Measurements from ENCODE around the gene AIF1. TPM values are rescaled to one million over a fixed set of nuclear protein-coding genes. Genes with fewer than 3 reads are reported as not detected.

The AIF1 gene
- not detected for polyA plus RNA-seq (2013, experiment 1 of 2; ENCODE audit: insufficient read length)
- not detected for polyA plus RNA-seq (2013, experiment 2 of 2; ENCODE audit: insufficient read length)

DNA sequence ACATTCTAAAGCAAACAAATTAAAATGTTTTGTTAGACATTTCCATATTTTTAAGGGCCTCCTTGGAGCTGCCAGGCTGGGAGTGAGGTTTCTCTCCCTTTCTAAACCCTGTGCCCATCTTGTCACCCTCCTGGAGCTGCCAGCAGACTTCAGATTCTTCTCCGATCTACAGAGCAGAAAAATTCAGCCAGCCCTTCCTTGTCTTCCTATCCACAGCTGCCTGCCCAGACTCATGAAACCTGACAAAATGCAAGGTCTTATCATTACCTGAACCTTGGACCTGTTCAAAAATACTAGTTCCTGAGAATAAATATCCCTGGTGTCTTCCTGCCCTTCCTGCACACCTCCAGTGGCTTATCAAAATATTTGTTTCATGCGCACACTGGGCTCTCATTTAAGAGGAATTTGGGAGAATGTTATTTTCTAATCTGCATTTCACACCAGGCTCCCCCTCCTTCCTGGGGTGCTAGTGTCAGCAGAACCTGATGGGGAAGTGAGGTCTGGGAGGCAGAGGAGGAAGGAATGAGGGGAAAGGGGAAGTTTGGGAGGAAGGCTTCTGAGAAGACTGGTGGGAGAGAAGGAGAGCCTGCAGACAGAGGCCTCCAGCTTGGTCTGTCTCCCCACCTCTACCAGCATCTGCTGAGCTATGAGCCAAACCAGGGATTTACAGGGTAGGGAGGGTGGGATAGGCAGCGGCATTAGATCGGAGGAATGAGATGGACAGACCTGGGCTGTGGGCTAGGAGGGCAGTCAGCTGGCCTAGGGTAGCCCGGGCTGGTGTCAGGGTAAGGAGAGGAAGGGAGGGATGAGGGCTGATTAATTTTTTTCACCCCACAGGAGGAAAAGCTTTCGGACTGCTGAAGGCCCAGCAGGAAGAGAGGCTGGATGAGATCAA, at the start of gene AIF1:
Gene AIF1 (plus strand): TSS at position 551 of the 895 bp plus-strand sequence. CDS start 96 bp downstream, at position 647.
- no peak for DNase-seq

DNA sequence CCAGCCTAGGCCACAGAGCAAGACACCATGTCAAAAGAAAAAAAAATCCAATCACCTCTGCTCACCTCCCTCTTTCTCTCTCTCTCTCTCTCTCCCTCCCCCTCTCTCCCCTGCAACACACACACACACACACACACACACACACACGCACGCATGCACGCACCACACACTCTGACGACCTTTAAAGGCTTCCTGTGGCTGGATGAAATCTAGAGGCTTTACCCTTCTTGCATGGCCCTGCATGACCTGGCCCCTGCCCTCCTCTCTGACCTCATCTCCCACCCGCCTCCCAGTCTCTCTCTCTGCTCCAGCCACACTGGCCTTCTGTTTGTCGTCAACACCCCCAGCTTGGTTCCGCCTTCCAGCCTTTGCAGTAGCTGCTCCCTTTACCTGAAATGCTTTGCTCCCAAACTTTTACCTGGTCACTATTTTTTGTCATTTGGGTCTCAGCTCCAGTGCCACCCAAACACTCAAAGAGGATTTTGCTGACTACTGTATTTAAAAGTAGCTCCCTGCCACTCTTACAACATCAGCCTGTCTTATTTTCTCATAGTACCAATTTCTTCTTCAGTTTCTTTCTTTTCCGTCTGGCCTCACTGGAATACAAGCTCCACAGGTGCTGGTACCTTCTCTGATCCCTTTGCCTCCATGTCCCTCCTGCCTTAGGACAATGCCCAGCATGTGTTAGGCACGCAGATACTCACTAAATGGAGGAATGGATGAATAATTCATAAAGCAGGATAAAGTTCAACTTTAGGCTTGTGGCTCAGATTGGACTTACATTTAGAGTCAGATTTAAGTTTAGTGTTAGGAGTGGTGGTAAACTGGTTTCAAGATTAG, 47.3 kb upstream of the AIF1 start:
- no peak for DNase-seq

DNA sequence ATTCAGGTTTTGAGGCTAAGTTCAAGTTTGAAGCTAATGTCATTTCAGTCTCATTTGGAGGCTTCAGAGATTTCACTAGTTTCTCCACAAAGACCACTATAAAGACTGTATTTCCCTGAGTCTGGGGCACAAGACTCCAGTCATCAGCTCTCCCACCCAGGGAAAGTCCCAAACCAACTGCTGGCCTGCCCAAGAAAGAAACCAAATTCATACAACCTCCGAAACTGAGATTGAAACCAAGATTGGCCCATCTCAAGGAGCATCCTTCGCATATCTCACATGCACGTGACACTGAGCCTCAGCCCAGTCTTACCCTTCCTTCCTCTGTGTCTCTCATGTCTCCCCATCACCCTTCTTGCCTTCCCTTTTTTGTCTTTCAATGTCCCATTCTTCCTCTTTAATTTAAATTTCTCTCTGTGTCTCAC, 46.5 kb upstream of the AIF1 start:
- DNase-seq = no peak

DNA sequence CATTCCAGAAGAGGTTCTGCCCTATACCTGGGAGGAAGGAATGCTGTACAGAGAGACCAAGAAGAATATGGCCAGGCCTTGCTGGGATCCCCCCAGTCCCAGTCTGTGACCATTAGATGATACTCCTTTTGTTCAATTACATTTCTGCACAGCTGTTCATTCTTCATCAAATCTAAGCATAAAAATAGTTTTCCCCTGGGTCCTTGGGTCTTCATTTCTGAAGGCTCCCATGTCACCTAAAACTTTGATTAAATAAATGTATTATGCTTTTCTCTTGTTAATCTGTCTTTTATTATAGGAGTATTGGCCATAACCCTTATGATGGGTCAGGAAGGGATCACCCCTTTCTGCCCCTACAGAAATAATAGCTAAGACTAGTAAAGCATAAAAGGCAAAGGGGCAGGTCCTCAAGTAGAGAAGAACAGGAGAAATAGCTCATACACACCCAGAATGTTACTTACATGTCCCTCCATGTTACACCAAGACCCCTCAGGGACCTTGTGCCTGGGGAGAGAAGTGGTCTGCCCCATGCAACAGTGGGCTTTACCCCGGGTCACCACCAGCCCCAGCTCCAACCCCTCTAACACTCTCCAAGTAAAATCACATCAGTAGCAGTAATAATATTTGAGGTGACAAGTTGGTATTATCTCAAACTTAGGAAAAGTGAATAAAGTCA, 45.0 kb upstream of the AIF1 start:
- DNase-seq = no peak

DNA sequence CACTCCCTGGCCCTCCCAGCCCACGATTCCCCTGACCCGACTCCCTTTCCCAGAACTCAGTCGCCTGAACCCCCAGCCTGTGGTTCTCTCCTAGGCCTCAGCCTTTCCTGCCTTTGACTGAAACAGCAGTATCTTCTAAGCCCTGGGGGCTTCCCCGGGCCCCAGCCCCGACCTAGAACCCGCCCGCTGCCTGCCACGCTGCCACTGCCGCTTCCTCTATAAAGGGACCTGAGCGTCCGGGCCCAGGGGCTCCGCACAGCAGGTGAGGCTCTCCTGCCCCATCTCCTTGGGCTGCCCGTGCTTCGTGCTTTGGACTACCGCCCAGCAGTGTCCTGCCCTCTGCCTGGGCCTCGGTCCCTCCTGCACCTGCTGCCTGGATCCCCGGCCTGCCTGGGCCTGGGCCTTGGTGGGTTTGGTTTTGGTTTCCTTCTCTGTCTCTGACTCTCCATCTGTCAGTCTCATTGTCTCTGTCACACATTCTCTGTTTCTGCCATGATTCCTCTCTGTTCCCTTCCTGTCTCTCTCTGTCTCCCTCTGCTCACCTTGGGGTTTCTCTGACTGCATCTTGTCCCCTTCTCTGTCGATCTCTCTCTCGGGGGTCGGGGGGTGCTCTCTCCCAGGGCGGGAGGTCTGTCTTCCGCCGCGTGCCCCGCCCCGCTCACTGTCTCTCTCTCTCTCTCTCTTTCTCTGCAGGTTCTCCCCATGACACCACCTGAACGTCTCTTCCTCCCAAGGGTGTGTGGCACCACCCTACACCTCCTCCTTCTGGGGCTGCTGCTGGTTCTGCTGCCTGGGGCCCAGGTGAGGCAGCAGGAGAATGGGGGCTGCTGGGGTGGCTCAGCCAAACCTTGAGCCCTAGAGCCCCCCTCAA, 42.8 kb upstream of the AIF1 start, which contains the start of gene LTA:
Gene LTA (plus strand): TSS at position 249 of the 871 bp plus-strand sequence. CDS start 454 bp downstream, at position 703.
- no peak for DNase-seq

DNA sequence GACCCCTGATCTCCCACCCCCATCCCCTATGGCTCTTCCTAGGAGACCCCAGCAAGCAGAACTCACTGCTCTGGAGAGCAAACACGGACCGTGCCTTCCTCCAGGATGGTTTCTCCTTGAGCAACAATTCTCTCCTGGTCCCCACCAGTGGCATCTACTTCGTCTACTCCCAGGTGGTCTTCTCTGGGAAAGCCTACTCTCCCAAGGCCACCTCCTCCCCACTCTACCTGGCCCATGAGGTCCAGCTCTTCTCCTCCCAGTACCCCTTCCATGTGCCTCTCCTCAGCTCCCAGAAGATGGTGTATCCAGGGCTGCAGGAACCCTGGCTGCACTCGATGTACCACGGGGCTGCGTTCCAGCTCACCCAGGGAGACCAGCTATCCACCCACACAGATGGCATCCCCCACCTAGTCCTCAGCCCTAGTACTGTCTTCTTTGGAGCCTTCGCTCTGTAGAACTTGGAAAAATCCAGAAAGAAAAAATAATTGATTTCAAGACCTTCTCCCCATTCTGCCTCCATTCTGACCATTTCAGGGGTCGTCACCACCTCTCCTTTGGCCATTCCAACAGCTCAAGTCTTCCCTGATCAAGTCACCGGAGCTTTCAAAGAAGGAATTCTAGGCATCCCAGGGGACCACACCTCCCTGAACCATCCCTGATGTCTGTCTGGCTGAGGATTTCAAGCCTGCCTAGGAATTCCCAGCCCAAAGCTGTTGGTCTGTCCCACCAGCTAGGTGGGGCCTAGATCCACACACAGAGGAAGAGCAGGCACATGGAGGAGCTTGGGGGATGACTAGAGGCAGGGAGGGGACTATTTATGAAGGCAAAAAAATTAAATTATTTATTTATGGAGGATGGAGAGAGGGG, 41.6 kb upstream of the AIF1 start:
- no peak for DNase-seq

DNA sequence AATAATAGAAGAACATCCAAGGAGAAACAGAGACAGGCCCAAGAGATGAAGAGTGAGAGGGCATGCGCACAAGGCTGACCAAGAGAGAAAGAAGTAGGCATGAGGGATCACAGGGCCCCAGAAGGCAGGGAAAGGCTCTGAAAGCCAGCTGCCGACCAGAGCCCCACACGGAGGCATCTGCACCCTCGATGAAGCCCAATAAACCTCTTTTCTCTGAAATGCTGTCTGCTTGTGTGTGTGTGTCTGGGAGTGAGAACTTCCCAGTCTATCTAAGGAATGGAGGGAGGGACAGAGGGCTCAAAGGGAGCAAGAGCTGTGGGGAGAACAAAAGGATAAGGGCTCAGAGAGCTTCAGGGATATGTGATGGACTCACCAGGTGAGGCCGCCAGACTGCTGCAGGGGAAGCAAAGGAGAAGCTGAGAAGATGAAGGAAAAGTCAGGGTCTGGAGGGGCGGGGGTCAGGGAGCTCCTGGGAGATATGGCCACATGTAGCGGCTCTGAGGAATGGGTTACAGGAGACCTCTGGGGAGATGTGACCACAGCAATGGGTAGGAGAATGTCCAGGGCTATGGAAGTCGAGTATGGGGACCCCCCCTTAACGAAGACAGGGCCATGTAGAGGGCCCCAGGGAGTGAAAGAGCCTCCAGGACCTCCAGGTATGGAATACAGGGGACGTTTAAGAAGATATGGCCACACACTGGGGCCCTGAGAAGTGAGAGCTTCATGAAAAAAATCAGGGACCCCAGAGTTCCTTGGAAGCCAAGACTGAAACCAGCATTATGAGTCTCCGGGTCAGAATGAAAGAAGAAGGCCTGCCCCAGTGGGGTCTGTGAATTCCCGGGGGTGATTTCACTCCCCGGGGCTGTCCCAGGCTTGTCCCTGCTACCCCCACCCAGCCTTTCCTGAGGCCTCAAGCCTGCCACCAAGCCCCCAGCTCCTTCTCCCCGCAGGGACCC, 40.6 kb upstream of the AIF1 start:
- DNase-seq = no peak

DNA sequence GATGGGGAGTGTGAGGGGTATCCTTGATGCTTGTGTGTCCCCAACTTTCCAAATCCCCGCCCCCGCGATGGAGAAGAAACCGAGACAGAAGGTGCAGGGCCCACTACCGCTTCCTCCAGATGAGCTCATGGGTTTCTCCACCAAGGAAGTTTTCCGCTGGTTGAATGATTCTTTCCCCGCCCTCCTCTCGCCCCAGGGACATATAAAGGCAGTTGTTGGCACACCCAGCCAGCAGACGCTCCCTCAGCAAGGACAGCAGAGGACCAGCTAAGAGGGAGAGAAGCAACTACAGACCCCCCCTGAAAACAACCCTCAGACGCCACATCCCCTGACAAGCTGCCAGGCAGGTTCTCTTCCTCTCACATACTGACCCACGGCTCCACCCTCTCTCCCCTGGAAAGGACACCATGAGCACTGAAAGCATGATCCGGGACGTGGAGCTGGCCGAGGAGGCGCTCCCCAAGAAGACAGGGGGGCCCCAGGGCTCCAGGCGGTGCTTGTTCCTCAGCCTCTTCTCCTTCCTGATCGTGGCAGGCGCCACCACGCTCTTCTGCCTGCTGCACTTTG, 39.6 kb upstream of the AIF1 start, which contains the start of gene TNF:
Gene TNF (plus strand): TSS at position 231 of the 567 bp plus-strand sequence. CDS start 177 bp downstream, at position 408.
- DNase-seq = no peak

DNA sequence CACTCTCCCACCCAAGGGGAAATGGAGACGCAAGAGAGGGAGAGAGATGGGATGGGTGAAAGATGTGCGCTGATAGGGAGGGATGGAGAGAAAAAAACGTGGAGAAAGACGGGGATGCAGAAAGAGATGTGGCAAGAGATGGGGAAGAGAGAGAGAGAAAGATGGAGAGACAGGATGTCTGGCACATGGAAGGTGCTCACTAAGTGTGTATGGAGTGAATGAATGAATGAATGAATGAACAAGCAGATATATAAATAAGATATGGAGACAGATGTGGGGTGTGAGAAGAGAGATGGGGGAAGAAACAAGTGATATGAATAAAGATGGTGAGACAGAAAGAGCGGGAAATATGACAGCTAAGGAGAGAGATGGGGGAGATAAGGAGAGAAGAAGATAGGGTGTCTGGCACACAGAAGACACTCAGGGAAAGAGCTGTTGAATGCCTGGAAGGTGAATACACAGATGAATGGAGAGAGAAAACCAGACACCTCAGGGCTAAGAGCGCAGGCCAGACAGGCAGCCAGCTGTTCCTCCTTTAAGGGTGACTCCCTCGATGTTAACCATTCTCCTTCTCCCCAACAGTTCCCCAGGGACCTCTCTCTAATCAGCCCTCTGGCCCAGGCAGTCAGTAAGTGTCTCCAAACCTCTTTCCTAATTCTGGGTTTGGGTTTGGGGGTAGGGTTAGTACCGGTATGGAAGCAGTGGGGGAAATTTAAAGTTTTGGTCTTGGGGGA, 38.9 kb upstream of the AIF1 start:
- no peak for DNase-seq

DNA sequence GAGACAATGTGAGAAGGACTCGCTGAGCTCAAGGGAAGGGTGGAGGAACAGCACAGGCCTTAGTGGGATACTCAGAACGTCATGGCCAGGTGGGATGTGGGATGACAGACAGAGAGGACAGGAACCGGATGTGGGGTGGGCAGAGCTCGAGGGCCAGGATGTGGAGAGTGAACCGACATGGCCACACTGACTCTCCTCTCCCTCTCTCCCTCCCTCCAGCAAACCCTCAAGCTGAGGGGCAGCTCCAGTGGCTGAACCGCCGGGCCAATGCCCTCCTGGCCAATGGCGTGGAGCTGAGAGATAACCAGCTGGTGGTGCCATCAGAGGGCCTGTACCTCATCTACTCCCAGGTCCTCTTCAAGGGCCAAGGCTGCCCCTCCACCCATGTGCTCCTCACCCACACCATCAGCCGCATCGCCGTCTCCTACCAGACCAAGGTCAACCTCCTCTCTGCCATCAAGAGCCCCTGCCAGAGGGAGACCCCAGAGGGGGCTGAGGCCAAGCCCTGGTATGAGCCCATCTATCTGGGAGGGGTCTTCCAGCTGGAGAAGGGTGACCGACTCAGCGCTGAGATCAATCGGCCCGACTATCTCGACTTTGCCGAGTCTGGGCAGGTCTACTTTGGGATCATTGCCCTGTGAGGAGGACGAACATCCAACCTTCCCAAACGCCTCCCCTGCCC, 38.0 kb upstream of the AIF1 start:
- no peak for DNase-seq

DNA sequence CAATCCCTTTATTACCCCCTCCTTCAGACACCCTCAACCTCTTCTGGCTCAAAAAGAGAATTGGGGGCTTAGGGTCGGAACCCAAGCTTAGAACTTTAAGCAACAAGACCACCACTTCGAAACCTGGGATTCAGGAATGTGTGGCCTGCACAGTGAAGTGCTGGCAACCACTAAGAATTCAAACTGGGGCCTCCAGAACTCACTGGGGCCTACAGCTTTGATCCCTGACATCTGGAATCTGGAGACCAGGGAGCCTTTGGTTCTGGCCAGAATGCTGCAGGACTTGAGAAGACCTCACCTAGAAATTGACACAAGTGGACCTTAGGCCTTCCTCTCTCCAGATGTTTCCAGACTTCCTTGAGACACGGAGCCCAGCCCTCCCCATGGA, 37.5 kb upstream of the AIF1 start:
- DNase-seq = no peak

DNA sequence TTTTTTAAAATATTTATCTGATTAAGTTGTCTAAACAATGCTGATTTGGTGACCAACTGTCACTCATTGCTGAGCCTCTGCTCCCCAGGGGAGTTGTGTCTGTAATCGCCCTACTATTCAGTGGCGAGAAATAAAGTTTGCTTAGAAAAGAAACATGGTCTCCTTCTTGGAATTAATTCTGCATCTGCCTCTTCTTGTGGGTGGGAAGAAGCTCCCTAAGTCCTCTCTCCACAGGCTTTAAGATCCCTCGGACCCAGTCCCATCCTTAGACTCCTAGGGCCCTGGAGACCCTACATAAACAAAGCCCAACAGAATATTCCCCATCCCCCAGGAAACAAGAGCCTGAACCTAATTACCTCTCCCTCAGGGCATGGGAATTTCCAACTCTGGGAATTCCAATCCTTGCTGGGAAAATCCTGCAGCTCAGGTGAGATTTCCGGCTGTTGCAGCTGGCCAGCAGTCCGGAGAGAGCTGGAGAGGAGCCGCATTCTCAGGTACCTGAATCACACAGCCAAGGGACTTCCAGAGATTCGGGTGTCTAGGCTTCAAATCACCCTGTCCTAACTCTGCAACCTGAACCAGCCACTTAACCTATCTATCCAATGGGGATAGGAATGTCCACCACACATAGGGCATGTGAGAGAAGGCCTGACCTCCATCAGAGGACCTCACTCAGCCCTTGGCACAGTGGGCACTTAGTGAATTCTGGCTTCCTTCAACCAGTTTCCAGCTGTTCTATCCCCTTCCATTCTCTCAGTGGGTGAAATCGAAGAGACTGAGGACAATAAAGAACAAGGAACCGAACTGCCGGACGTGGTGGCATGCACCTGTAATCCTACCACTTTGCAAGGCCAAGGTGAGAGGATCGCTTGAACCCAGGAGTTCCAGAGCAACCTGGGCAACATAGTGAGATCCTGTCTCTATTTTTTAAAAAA, 36.6 kb upstream of the AIF1 start:
- DNase-seq = no peak

DNA sequence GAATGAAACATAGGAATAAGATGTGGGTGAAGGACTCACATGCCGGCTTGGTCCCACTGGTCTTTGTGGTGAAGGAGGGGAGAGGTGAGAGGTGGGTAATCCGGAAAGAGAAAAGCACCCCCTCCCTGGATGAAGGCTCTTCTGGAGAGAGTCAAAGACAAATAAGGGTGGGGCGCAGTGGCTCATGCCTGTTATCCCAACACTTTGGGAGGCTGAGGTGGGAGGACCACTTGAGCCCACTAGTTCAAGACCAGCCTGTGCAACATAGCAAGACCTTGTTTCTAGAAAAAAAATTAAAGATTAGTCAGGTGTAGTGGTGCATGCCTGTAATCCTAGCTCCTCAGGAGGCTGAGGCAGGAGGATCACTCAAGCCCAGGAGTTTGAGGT, 35.9 kb upstream of the AIF1 start:
- DNase-seq = no peak

DNA sequence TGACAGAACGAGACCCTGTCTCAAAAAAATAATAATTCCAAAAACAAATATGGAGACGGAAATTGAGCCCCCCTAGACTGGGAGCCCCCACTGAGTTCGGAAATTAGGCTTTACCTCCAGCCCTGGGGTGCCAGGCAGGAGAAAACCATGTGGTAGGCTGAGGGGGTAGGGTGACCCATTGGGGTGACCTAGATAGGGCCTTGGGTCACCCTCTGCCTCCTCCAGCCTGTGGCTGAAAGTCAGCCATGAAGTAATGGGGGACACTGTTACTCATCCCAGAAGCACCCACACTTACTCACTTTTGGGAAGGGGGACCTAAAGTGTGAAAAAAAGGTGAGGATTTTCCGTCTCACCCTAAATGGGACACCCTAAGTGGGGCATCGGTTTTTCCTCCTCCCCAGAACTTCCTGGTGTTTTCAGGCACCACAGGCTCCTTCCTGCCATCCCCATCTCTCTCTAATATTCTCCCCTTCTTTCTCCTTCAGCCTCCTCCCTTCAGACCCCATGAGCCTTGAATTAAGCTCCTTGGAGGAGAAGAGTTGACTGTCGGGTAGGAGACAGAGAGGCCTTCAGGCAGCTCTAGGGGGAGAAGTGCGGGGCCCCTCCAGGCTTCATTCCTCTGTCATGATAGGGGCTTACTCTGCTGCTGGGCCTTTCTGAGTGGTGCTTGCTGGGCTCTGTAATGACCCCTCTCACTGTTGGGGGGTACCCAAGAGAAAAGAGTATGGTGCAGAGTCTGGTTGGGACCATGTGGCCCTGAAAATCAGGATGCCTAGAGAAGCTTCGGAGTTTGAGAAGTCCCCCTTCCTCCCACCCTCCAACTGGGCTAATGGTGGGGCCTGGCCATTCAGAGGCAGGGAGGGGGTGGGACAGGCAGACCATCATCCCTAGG, 35.2 kb upstream of the AIF1 start:
- DNase-seq = no peak

DNA sequence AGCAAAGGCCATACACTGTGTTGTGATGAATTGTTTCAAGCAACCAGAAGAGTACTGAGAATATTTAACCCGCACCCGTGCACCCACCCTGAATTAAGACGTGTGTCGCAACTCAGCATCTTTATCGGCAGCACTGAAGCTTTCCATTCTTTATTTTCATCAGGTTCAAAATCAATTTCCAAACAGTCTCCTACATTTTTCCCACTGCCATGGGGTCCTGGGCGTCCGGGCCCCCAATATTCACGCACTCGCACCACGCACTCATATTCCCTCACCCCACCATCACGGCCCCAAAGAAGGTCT, 34.6 kb upstream of the AIF1 start:
- DNase-seq = no peak

Data from fibroblast of skin of back (primary cell).